K562 (cell line): ENCODE measurements around the gene TFAP2B. TPM values are rescaled to one million over a fixed set of nuclear protein-coding genes. Genes with fewer than 3 reads are reported as not detected.
A peak's percentile ranks its signal among the peaks of the same experiment; 100 is the strongest.

Source experiments
- CREB3L1 ChIP-seq: fragments of 450-650 bp; IDR thresholded peaks from 2 replicates; pipeline ENCODE4 v1.6.1; 2014; ENCODE audit warnings: low read depth, mild to moderate bottlenecking, moderate library complexity, borderline replicate concordance
- EP300 ChIP-seq: IDR thresholded peaks from 2 replicates; pipeline ENCODE4 v1.6.1; 2012; ENCODE audit warnings: low read length, improper control_type of control experiment
- MBD1 ChIP-seq: fragments of 250-450 bp; sonication (Bioruptor Pico); IDR thresholded peaks from 2 replicates; pipeline ENCODE4 v1.8.0; 2022; ENCODE audit warnings: inconsistent platforms
- NFYB ChIP-seq: IDR thresholded peaks from 2 replicates; pipeline ENCODE4 v1.6.1; 2011; ENCODE audit warnings: mild to moderate bottlenecking, moderate library complexity; ENCODE audit not compliant: insufficient read length; ENCODE audit errors: extremely low read depth
- PCBP1 ChIP-seq: fragments of 200-400 bp; formaldehyde crosslinking; IDR thresholded peaks from 2 replicates; pipeline ENCODE4 v1.6.1; 2018; ENCODE audit warnings: mild to moderate bottlenecking, low read depth, low read length; ENCODE audit not compliant: poor library complexity, severe bottlenecking
- PRDM10 ChIP-seq: fragments of 450-650 bp; IDR thresholded peaks from 2 replicates; pipeline ENCODE4 v1.6.1; 2018; ENCODE audit not compliant: partially characterized antibody
- SRSF3 ChIP-seq: fragments of 200-400 bp; formaldehyde crosslinking; IDR thresholded peaks from 2 replicates; pipeline ENCODE4 v1.6.1; 2016; ENCODE audit warnings: mild to moderate bottlenecking, low read length, moderate library complexity; ENCODE audit not compliant: insufficient read depth
- ZBTB17 ChIP-seq: fragments of 450-650 bp; formaldehyde crosslinking; IDR thresholded peaks from 2 replicates; pipeline ENCODE4 v1.4.0; 2020; ENCODE audit warnings: mild to moderate bottlenecking
- ZNF3 ChIP-seq: fragments of 250-450 bp; sonication (Bioruptor Pico); IDR thresholded peaks from 2 replicates; pipeline ENCODE4 v1.5.0; 2021; ENCODE audit warnings: mild to moderate bottlenecking, moderate library complexity
- ZNF318 ChIP-seq, 2 experiments: fragments of 450-650 bp; IDR thresholded peaks; 2 replicates each; pipeline ENCODE4 v1.6.1; 2016; ENCODE audit warnings: mild to moderate bottlenecking in 2 of 2, borderline replicate concordance in 1 of 2, low read depth in 1 of 2, moderate library complexity in 1 of 2
- polyA plus RNA-seq, 8 experiments: library from polyadenylated mRNA; depleted of rRNA in 4 of 8; stranded (reverse) in 5 of 8; unstranded in 3 of 8; fragments of >200 nt; fragmentation: Nextera tagmentation in 2 of 8; fragmentation: Illumina TruSeq in 1 of 8; extraction: Ambion mirVana in 2 of 8; extraction: Trizol in 1 of 8; gene quantifications; 2 replicates each; pipeline versions ENCODE4 v1.2.1 to v1.2.3, GENCODE V29; 2011 to 2014; ENCODE audit warnings: inconsistent platforms in 1 of 8, missing spikeins in 1 of 8
- total RNA-seq, 7 experiments: library from RNA; depleted of rRNA in 6 of 7; stranded (reverse); fragments of >200 nt in 6 of 7; fragmentation: Illumina TruSeq in 2 of 7; extraction: Trizol in 2 of 7; gene quantifications; 2 replicates each; pipeline versions ENCODE4 v1.2.1 to v1.2.3, GENCODE V29; 2011 to 2021; ENCODE audit warnings: low replicate concordance in 1 of 7

TFAP2B gene
- total and polyA plus RNA-seq, 9 of the 15 experiments (the other 6 are each of a cell fraction or from before 2014, with no cell fraction given), result not detected

GRCh38 chr6:50815436-50816114 is 3.1 kb upstream of the TFAP2B start (continued):
- no peak for TF ChIP-seq EP300
- TF ChIP-seq ZBTB17, result no peak
- TF ChIP-seq CREB3L1, result peak; percentile 27; the same call in 1 of the 2 replicates
- no peak for TF ChIP-seq MBD1
- no peak for TF ChIP-seq ZNF3 (CRISPR knock-in tag)
- TF ChIP-seq SRSF3, result no peak
- no peak for TF ChIP-seq ZNF318 (IDR thresholded peaks at IDR 0.05; ENCODE audit: borderline replicate concordance in 1 of 2, low read depth in 1 of 2)
- peak; percentile 66 for TF ChIP-seq PRDM10
- no peak for TF ChIP-seq PCBP1
- TF ChIP-seq NFYB, result no peak
